T follicular helper cell (primary cell): Measurements from ENCODE around the gene VPS45.

Source experiments
- DNase-seq: peaks from one replicate; pipeline ENCODE4 v3.0.0-alpha.2; 2020; ENCODE audit warnings: low read depth

VPS45 gene

GRCh38 chr1:150187560-150187931, 120.0 kb downstream of the VPS45 start:
- DNase-seq: no peak

DNA sequence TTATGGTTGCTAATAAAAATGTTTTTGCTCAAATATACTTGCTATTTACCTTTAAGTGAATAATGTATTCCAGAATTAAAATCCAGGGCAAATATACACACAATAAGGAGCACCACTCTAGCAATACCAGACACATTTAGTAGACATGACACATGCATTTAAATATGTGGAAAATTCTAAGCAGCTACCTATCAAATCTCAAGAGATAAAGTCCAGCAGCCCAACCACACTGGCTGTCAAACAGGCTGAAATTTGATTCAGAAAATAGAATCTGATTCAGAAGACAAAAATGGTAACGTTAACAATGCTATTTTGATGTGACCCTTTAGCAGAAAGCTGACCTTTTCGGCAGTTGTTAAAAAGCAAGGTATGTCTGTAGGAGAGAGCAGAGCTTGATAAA, 124.4 kb downstream of the VPS45 start:
- no peak for DNase-seq

DNA sequence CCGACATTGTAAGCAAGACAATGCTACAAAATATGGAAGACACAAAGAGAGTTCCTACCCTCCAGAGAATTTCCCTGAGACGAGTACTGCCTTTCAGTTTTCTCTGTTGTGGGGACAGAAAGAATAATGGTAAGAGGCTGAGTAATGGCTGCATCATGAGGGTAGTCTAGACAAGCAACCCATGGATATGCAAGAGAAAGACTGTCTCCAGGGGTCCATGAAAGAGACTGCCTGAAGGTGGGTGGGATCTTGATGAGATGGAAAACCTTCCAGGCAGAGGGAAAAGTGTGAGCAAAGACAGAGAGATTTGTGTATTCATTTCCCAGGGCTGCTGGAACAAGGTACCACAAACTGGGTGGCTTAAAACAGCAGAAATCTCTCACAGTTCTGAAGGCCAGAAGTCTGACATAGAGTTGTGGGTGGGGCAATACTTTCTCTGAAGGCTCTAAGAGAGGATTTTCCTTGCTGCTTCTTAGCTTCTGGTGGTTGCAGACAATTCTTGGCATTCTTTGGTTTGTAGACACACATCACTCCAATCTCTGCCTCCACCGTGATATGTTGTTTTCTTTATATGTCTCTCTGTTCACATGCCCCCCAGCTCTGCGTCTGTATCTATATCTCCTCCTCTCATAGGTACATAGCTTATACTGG, 126.9 kb downstream of the VPS45 start:
- DNase-seq: no peak
